SK-N-SH treated with all-trans-retinoic acid at 6 μM for 48 hours (cell line): ENCODE results near the gene VIT.

Experiments used
- ATAC-seq: fragments of 200-7000 bp; cut with Tn5 transposase; 3 replicates; pipeline ENCODE4 v1.9.1; 2020; ENCODE audit warnings: mild to moderate bottlenecking, moderate library complexity
- ARNTL ChIP-seq: fragments of 450-650 bp; formaldehyde crosslinking; IDR thresholded peaks from 2 replicates; pipeline ENCODE4 v1.5.0; 2020; ENCODE audit warnings: low read depth, mild to moderate bottlenecking, moderate library complexity, borderline replicate concordance
- BACH2 ChIP-seq: fragments of 250-450 bp; sonication (Bioruptor Pico); IDR thresholded peaks from 2 replicates; pipeline ENCODE4 v1.9.0; 2021; ENCODE audit warnings: mild to moderate bottlenecking, borderline replicate concordance
- CSDC2 ChIP-seq: fragments of 250-450 bp; sonication (Bioruptor Pico); IDR thresholded peaks from 2 replicates; pipeline ENCODE4 v1.5.0; 2020; ENCODE audit warnings: mild to moderate bottlenecking, moderate library complexity
- ESRRG ChIP-seq: fragments of 250-450 bp; sonication (Bioruptor Pico); IDR thresholded peaks from 2 replicates; pipeline ENCODE4 v1.6.1; 2021; ENCODE audit warnings: mild to moderate bottlenecking
- GLIS3 ChIP-seq: fragments of 250-450 bp; sonication (Bioruptor Pico); IDR thresholded peaks from 2 replicates; pipeline ENCODE4 v1.5.0; 2020; ENCODE audit warnings: mild to moderate bottlenecking, moderate library complexity
- ISL1 ChIP-seq: fragments of 250-450 bp; sonication (Bioruptor Pico); IDR thresholded peaks from 2 replicates; pipeline ENCODE4 v2.1.2; 2022; ENCODE audit warnings: mild to moderate bottlenecking, moderate library complexity
- OSR1 ChIP-seq: fragments of 250-450 bp; sonication (Bioruptor Pico); IDR thresholded peaks from 2 replicates; pipeline ENCODE4 v1.8.0; 2022; ENCODE audit warnings: moderate library complexity, mild to moderate bottlenecking, inconsistent platforms
- PPARA ChIP-seq: fragments of 250-450 bp; sonication (Bioruptor Pico); IDR thresholded peaks from 2 replicates; pipeline ENCODE4 v1.5.0; 2020; ENCODE audit warnings: mild to moderate bottlenecking, borderline replicate concordance
- RARB ChIP-seq: fragments of 250-450 bp; sonication (Bioruptor Pico); IDR thresholded peaks from 2 replicates; pipeline ENCODE4 v1.8.0; 2021; ENCODE audit warnings: mild to moderate bottlenecking, moderate library complexity
- SNAI2 ChIP-seq: fragments of 250-450 bp; sonication (Bioruptor Pico); IDR thresholded peaks from 2 replicates; pipeline ENCODE4 v1.5.0; 2020; ENCODE audit warnings: mild to moderate bottlenecking, moderate library complexity
- TCF4 ChIP-seq: fragments of 250-450 bp; sonication (Bioruptor Pico); IDR thresholded peaks from 2 replicates; pipeline ENCODE4 v1.8.0; 2021; ENCODE audit warnings: mild to moderate bottlenecking, moderate library complexity, borderline replicate concordance
- ZC3H10 ChIP-seq: fragments of 250-450 bp; sonication (Bioruptor Pico); IDR thresholded peaks from 2 replicates; pipeline ENCODE4 v1.5.1; 2021; ENCODE audit warnings: mild to moderate bottlenecking, moderate library complexity
- ZFP3 ChIP-seq: fragments of 250-450 bp; sonication (Bioruptor Pico); IDR thresholded peaks from 2 replicates; pipeline ENCODE4 v1.5.0; 2020; ENCODE audit warnings: mild to moderate bottlenecking, moderate library complexity
- ZFP30 ChIP-seq: fragments of 450-650 bp; formaldehyde crosslinking; IDR thresholded peaks from 2 replicates; pipeline ENCODE4 v1.5.0; 2022; ENCODE audit warnings: mild to moderate bottlenecking, moderate library complexity
- ZNF565 ChIP-seq: fragments of 450-650 bp; formaldehyde crosslinking; conservative IDR thresholded peaks from 2 replicates; pipeline ENCODE4 v1.5.0; 2020; ENCODE audit warnings: low read depth, mild to moderate bottlenecking, moderate library complexity
- ZNF70 ChIP-seq: fragments of 450-650 bp; formaldehyde crosslinking; IDR thresholded peaks from 2 replicates; pipeline ENCODE4 v1.5.0; 2020; ENCODE audit warnings: mild to moderate bottlenecking, moderate library complexity
- TF ChIP-seq, protein P1 (sequence below): fragments of 250-450 bp; sonication (Bioruptor Pico); IDR thresholded peaks from 2 replicates; pipeline ENCODE4 v1.5.1; 2020; ENCODE audit warnings: low read depth, mild to moderate bottlenecking, moderate library complexity
- TF ChIP-seq, protein P2 (sequence below): fragments of 250-450 bp; sonication (Bioruptor Pico); IDR thresholded peaks from 2 replicates; pipeline ENCODE4 v1.8.0; 2020; ENCODE audit warnings: mild to moderate bottlenecking, moderate library complexity, borderline replicate concordance
- TF ChIP-seq, protein P3 (sequence below): fragments of 250-450 bp; sonication (Bioruptor Pico); IDR thresholded peaks from 2 replicates; pipeline ENCODE4 v1.5.1; 2021; ENCODE audit warnings: mild to moderate bottlenecking, moderate library complexity
- TF ChIP-seq, protein P4 (sequence below): fragments of 250-450 bp; sonication (Bioruptor Pico); IDR thresholded peaks from 2 replicates; pipeline ENCODE4 v1.8.0; 2021; ENCODE audit warnings: low read depth, mild to moderate bottlenecking, moderate library complexity, borderline replicate concordance

Gene VIT

DNA sequence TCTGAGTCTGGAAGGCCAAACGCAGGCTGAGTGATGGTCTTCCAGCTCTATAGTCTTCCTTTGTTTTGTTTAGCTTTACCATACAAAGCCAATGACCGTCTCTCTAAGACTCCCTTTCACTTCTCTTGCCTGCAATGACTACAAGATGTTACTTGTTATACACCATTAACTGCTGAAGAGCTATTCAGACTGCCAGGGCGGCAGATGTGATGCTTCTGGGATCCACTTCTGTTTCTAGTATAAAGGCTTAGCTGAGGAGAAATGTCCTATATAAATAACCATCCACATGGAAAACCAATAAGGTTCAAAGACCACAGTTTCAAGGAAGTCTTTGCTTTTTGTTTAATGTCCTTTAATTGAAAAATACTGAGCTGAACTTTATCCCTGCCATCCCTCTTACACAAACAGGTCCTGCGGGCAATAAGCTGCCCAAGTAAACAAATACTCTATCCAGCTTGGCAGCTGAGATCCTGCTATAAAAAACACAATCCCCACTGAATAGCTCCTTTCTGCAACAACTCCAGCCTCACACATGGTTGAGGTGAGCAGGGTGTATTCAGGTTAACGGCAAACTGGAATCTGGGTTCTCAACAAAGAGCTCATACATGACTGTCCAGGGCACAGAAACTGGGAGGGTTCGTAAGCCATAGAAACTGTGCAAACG is 124.6 kb downstream of the VIT start:
- ATAC-seq, result no peak
- TF ChIP-seq BACH2 (CRISPR knock-in tag) (no peak), ZNF70 (no peak), PPARA (CRISPR knock-in tag) (no peak), ZFP3 (CRISPR knock-in tag) (no peak), CSDC2 (CRISPR knock-in tag) (no peak), OSR1 (no peak), SNAI2 (CRISPR knock-in tag) (no peak), GLIS3 (no peak), ARNTL (CRISPR knock-in tag) (no peak), ESRRG (no peak), ZFP30 (no peak), ZNF565 (no peak), ZC3H10 (CRISPR knock-in tag) (no peak), RARB (CRISPR knock-in tag) (no peak), TCF4 (CRISPR knock-in tag) (no peak)
- TF ChIP-seq, protein P1, sequence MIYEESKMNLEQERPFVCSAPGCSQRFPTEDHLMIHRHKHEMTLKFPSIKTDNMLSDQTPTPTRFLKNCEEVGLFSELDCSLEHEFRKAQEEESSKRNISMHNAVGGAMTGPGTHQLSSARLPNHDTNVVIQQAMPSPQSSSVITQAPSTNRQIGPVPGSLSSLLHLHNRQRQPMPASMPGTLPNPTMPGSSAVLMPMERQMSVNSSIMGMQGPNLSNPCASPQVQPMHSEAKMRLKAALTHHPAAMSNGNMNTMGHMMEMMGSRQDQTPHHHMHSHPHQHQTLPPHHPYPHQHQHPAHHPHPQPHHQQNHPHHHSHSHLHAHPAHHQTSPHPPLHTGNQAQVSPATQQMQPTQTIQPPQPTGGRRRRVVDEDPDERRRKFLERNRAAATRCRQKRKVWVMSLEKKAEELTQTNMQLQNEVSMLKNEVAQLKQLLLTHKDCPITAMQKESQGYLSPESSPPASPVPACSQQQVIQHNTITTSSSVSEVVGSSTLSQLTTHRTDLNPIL (CRISPR knock-in tag), result no peak
- TF ChIP-seq, protein P2, sequence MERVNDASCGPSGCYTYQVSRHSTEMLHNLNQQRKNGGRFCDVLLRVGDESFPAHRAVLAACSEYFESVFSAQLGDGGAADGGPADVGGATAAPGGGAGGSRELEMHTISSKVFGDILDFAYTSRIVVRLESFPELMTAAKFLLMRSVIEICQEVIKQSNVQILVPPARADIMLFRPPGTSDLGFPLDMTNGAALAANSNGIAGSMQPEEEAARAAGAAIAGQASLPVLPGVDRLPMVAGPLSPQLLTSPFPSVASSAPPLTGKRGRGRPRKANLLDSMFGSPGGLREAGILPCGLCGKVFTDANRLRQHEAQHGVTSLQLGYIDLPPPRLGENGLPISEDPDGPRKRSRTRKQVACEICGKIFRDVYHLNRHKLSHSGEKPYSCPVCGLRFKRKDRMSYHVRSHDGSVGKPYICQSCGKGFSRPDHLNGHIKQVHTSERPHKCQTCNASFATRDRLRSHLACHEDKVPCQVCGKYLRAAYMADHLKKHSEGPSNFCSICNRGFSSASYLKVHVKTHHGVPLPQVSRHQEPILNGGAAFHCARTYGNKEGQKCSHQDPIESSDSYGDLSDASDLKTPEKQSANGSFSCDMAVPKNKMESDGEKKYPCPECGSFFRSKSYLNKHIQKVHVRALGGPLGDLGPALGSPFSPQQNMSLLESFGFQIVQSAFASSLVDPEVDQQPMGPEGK, result no peak
- TF ChIP-seq, protein P3, sequence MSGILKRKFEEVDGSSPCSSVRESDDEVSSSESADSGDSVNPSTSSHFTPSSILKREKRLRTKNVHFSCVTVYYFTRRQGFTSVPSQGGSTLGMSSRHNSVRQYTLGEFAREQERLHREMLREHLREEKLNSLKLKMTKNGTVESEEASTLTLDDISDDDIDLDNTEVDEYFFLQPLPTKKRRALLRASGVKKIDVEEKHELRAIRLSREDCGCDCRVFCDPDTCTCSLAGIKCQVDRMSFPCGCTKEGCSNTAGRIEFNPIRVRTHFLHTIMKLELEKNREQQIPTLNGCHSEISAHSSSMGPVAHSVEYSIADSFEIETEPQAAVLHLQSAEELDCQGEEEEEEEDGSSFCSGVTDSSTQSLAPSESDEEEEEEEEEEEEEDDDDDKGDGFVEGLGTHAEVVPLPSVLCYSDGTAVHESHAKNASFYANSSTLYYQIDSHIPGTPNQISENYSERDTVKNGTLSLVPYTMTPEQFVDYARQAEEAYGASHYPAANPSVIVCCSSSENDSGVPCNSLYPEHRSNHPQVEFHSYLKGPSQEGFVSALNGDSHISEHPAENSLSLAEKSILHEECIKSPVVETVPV, result no peak
- TF ChIP-seq, protein P4, sequence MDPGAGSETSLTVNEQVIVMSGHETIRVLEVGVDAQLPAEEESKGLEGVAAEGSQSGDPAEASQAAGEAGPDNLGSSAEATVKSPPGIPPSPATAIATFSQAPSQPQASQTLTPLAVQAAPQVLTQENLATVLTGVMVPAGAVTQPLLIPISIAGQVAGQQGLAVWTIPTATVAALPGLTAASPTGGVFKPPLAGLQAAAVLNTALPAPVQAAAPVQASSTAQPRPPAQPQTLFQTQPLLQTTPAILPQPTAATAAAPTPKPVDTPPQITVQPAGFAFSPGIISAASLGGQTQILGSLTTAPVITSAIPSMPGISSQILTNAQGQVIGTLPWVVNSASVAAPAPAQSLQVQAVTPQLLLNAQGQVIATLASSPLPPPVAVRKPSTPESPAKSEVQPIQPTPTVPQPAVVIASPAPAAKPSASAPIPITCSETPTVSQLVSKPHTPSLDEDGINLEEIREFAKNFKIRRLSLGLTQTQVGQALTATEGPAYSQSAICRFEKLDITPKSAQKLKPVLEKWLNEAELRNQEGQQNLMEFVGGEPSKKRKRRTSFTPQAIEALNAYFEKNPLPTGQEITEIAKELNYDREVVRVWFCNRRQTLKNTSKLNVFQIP (CRISPR knock-in tag), result no peak

DNA sequence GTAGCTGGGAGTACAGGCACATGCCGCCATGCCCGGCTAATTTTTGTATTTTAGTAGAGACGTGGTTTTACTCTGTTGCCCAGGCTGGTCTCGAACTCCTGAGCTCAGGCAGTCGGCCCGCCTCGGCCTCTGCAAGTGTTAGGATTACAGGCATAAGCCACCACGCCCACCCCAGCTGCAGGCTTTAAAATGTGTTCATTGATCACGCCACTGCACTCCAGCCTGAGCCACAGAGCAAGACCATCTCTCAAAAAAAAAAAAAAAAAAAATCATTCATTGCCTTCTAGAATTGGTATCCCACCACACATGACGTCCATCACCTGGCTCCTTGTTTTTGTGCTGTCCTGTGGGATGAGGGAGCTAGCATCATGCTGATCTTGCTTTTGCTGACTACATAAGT is 127.4 kb downstream of the VIT start:
- ATAC-seq, result no peak
- TF ChIP-seq, protein P4 (CRISPR knock-in tag), result no peak
- TF ChIP-seq, protein P2, result no peak
- no peak for TF ChIP-seq RARB (CRISPR knock-in tag)
- TF ChIP-seq ISL1 (CRISPR knock-in tag), result no peak
- TF ChIP-seq ARNTL (CRISPR knock-in tag), result no peak
- TF ChIP-seq PPARA (CRISPR knock-in tag), result no peak
- no peak for TF ChIP-seq OSR1
- TF ChIP-seq SNAI2 (CRISPR knock-in tag), result no peak
- TF ChIP-seq ZFP3 (CRISPR knock-in tag), result no peak
- TF ChIP-seq ZC3H10 (CRISPR knock-in tag), result no peak
- TF ChIP-seq ZNF565, result no peak
- TF ChIP-seq, protein P3, result no peak
- TF ChIP-seq BACH2 (CRISPR knock-in tag), result no peak
- no peak for TF ChIP-seq ZFP30
- no peak for TF ChIP-seq GLIS3
- TF ChIP-seq, all 23 proteins: peak for 0
